ENCODE measurements around the gene BCAS3.
"Not testable (repeated sequence)": the region's sequence is repeated elsewhere in the genome, so short reads cannot be mapped to it uniquely, and the experiment has no call there.

BCAS3 gene

GRCh38 chr17:60934723-60935122 is 257.1 kb downstream of the BCAS3 start:
- Histone ChIP-seq H3K9me3 (ENCODE audit: control insufficient read depth, insufficient read depth, low read length) (no peaks in the 10 kb centered on the region), H3F3A (ENCODE audit: control insufficient read depth, insufficient read depth) (no peaks in the 10 kb centered on the region), H4K20me1 (ENCODE audit: control insufficient read depth, insufficient read depth, low read depth, low read length) (no peaks in the 10 kb centered on the region), H3K4me3 (ENCODE audit: low read length) (no peak overlapping the region), H3K9me2 (replicated peaks; ENCODE audit: control insufficient read depth, low read length) (no peaks in the 10 kb centered on the region), H3K27ac (ENCODE audit: low read depth, low read length) (no peak overlapping the region), H3K79me2 (ENCODE audit: control insufficient read depth, low read length) (no peaks in the 10 kb centered on the region), H3K36me3 (ENCODE audit: control insufficient read depth, low read length) (no peaks in the 10 kb centered on the region), H3K4me1 (ENCODE audit: control insufficient read depth, low read length) (no peaks in the 10 kb centered on the region), H3K4me2 (ENCODE audit: low read length) (no peak overlapping the region), H3K27me3 (ENCODE audit: control insufficient read depth, low read length) (no peaks in the 10 kb centered on the region)
- TF ChIP-seq CTCF (IDR thresholded peaks at IDR 0.05; ENCODE audit: low read depth, low read length, poor library complexity, severe bottlenecking) (no peak), EZH2phosphoT487 (IDR thresholded peaks at IDR 0.05; ENCODE audit: borderline replicate concordance, low read length) (no peak)

- not testable (repeated sequence) for H3K4me2 ChIP-seq (ENCODE audit: low read length); H3F3A ChIP-seq (ENCODE audit: control insufficient read depth, insufficient read depth); H3K79me2 ChIP-seq (ENCODE audit: control insufficient read depth, low read length); H3K4me1 ChIP-seq (ENCODE audit: control insufficient read depth, low read length); H3K27ac ChIP-seq (ENCODE audit: low read depth, low read length); H3K4me3 ChIP-seq (ENCODE audit: low read length); H4K20me1 ChIP-seq (ENCODE audit: control insufficient read depth, insufficient read depth, low read depth, low read length); H3K9me2 ChIP-seq (replicated peaks; ENCODE audit: control insufficient read depth, low read length); H3K36me3 ChIP-seq (ENCODE audit: control insufficient read depth, low read length); H3K27me3 ChIP-seq (ENCODE audit: control insufficient read depth, low read length); H3K9me3 ChIP-seq (ENCODE audit: control insufficient read depth, insufficient read depth, low read length)
These were observed 258.3 kb downstream of the BCAS3 start for GRCh38 chr17:60935991-60936390.

- Histone ChIP-seq H3K4me3 (ENCODE audit: low read length) (no peak overlapping the region), H3K27me3 (ENCODE audit: control insufficient read depth, low read length) (0 out of 2 replicates have a peak, but pooled peaks cover 2% of the 10 kb centered on the region), H3K9me2 (replicated peaks; ENCODE audit: control insufficient read depth, low read length) (no peaks in the 10 kb centered on the region), H3K4me1 (ENCODE audit: control insufficient read depth, low read length) (no peaks in the 10 kb centered on the region), H3K36me3 (ENCODE audit: control insufficient read depth, low read length) (no peaks in the 10 kb centered on the region), H4K20me1 (ENCODE audit: control insufficient read depth, insufficient read depth, low read depth, low read length) (no peaks in the 10 kb centered on the region), H3K27ac (ENCODE audit: low read depth, low read length) (no peak overlapping the region), H3K9me3 (ENCODE audit: control insufficient read depth, insufficient read depth, low read length) (no peaks in the 10 kb centered on the region), H3K4me2 (ENCODE audit: low read length) (no peak overlapping the region), H3K79me2 (ENCODE audit: control insufficient read depth, low read length) (no peaks in the 10 kb centered on the region), H3F3A (ENCODE audit: control insufficient read depth, insufficient read depth) (no peaks in the 10 kb centered on the region)
- no peak for TF ChIP-seq EZH2phosphoT487 (IDR thresholded peaks at IDR 0.05; ENCODE audit: borderline replicate concordance, low read length)
- TF ChIP-seq CTCF (IDR thresholded peaks at IDR 0.05; ENCODE audit: low read depth, low read length, poor library complexity, severe bottlenecking): no peak
These were observed 261.7 kb downstream of the BCAS3 start for GRCh38 chr17:60939318-60939717.

DNA sequence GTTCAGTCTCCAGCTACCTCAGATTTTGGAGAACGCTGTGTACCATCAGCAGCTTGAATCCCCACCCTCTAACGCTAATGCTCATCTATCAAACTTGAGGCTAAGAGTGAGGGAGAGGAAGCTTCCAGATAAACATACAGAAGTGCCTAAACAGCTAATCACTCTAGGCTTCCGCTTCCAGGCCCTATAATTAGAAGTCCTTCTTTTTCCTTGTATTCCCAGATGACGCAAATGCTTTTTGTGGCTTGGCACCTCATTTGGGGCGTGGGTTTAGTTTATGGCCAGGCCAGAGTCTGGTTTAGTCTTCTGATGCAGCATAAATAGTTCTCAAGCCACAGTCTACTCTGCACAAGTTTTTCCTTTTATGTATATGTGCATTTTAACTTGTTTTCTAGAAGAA is 263.4 kb downstream of the BCAS3 start:
- Histone ChIP-seq H3K36me3 (ENCODE audit: control insufficient read depth, low read length) (no peaks in the 10 kb centered on the region), H3K27ac (ENCODE audit: low read depth, low read length) (no peak overlapping the region), H3K27me3 (ENCODE audit: control insufficient read depth, low read length) (0 out of 2 replicates have a peak, but pooled peaks cover 2% of the 10 kb centered on the region), H3K9me3 (ENCODE audit: control insufficient read depth, insufficient read depth, low read length) (no peaks in the 10 kb centered on the region), H4K20me1 (ENCODE audit: control insufficient read depth, insufficient read depth, low read depth, low read length) (no peaks in the 10 kb centered on the region), H3K4me2 (ENCODE audit: low read length) (no peak overlapping the region), H3K79me2 (ENCODE audit: control insufficient read depth, low read length) (no peaks in the 10 kb centered on the region), H3F3A (ENCODE audit: control insufficient read depth, insufficient read depth) (no peaks in the 10 kb centered on the region), H3K4me3 (ENCODE audit: low read length) (no peak overlapping the region), H3K9me2 (replicated peaks; ENCODE audit: control insufficient read depth, low read length) (no peaks in the 10 kb centered on the region), H3K4me1 (ENCODE audit: control insufficient read depth, low read length) (no peaks in the 10 kb centered on the region)
- TF ChIP-seq CTCF (IDR thresholded peaks at IDR 0.05; ENCODE audit: low read depth, low read length, poor library complexity, severe bottlenecking) (no peak), EZH2phosphoT487 (IDR thresholded peaks at IDR 0.05; ENCODE audit: borderline replicate concordance, low read length) (no peak)

All from DOHH2 (cell line).